GM21786 (cell line): ENCODE results near the gene GALNT8.

Experiments used
- ATAC-seq: cut with Tn5 transposase; IDR thresholded peaks from one replicate; pipeline ENCODE4 v1.9.1; 2021; ENCODE audit not compliant: unreplicated experiment

Gene GALNT8

DNA sequence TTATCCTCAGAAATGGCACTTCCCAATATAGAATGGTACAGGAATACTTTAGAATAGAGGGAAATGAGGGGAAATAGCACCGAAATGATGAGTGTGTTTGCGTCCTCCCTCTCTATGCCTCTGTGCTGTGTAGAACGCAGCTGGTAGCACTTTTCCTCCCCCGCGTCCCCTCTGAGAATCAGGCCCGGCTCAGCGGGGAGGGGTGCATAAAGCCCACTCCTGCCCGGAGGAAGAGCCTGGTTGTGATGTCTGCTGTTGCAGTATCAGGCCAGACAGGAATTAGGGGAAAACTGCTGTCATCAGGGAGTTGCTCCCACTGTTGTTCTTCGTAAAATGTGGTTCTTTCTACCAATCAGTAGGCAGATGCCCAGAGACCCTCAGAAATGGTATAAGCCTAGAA is 76.0 kb downstream of the GALNT8 start:
- ATAC-seq: no peak

DNA sequence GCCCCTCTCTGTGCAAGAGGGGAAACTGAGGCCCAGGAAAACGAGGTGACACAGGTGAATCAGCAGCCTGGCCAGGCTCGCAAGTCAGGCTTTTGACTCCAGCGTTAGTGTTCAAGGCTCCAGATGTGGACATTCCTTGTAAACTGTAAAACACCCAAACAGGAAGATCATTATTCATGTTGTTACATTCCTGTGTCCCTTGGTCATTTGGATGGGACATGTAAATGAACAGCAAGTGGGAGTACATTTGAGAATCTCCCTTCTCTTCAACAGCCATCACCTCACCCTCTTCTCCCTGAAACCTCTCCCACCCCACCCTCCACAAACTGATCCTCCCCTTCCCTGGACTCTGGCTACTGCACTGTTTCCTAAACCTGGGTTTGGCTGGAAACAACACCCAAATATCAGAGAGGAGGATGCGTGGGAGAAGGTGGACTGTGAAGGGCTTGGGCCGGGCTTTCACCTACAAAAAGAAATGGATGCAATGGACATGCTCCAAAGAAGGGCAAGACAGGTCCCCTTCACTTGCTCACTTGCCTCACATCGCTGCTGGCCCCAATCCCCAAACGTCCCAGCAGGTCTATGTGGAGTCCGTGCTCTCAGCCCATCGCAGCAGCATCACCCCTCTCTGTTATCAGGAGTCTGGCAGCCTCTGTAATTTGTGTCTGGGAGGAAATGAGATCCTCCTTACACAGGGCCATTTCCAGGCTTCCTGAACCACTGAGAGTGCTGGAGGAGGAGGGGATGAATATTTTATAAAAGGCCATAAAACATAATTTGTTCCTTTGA is 76.7 kb downstream of the GALNT8 start:
- ATAC-seq: no peak

DNA sequence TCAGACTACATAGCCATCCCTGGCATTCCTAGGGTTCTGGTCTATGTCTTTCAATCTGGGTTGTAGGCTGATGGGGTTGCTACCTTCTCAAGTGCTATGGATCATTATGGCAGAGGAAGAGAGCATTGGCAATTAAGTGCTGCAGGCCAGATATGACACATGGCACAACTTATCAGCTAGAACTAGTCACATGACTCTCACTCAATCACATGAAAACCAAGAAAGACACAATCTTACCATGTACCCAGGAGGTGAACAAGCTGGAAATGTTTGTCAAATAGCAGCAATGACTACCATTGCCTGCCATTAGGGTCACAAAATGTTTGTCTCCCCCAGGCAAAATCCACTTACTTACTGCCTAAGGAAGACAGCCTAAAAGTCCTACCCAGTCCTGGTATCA is 80.4 kb downstream of the GALNT8 start:
- no peak for ATAC-seq

DNA sequence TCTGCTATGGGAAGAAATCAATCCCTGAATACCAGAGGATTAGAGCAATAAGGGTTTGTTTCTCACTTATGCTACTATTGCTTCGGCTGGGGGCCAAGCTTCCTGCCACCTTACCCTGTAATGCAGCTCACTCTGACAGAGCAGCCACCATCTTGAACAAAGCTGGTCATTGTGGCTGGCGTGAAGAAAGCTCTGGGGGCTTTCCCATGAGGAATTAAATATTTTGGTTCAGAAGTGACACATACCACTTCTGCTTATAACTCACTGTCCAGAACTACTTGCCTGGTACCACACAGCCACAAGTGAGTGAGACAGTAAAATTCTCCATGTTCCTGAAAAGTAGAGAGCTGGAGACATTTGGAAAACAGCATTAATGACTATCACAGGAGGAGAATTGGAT is 82.6 kb downstream of the GALNT8 start:
- no peak for ATAC-seq

DNA sequence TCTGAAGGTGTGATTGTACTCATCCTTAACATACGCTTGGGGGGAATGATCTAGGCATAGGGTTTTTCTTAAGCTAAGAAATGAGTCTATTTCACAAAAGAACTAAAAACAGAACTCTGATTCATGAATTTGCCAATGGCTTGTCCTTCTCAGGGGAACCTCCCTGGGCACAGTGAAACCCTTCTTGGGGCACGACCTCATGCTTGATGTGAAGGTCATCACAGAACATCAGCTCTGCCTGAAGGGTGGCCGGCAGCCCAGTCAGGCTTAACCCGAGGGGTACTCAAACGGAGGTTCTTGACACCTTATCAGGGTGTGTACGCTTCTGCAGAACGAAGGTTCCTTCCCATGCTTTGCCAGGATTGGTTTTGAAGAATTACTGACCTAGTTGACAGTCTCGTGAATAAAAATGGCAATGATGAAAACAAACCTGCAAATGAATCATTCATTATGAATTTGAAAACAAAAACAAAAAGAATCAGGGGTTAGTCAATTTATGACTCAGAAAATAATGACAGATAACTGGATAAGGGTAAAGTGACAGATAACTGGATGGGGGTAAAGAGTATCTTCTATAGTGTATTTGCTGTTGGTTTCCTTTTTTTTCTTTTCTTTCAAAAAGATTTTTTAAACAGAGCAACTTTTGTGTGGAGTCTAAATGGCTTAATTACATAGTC is 86.4 kb downstream of the GALNT8 start:
- no peak for ATAC-seq

DNA sequence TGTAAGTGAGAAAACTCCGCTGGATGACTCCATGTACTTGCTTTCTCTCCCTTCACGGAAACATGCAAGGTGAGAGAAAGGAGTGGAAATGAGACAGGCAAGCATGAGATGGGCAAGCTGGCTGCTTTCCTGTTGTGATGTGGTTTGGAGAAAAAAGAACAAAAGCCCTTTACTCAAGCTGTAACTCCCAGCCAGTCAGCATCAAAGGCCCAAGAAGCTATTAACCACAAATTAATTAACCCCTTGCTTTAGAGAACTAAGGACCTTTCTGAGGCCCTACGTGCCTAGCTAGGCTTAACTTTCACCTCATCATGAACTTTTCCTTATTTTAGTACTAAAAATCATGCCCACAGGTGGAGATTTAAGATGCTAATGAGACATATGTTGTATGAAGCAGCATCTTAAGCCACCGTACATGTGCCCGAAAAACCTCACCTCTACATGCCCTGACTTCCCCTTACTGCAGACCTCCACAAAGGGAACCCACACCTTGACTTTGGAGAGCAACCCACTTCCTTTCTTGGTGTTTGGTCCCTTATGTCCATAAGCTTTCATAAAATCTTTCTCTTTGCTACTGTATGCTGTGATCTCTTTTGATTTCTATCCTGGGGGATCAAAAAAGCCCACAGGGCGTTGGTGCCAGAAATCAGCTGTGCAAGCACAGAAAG is 87.0 kb downstream of the GALNT8 start:
- ATAC-seq: no peak

DNA sequence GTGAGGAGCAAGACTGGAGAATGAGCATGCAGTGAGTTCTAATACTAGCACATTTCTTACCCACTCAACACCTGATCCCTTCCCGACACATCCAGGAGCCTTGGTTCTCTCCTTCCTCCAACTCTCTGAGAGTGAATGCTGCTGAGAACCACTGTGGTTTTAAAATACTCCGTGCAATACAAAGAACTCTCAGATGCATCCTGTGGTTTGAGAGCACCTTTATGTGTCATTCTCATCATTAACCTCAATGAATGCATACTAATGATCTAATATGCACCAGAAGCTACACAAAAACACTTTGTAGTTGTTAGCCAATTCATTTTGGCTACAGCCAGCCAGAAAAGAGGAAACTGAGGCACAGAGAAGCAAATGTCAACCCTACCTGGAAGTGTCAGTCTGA is 87.6 kb downstream of the GALNT8 start:
- ATAC-seq: no peak

DNA sequence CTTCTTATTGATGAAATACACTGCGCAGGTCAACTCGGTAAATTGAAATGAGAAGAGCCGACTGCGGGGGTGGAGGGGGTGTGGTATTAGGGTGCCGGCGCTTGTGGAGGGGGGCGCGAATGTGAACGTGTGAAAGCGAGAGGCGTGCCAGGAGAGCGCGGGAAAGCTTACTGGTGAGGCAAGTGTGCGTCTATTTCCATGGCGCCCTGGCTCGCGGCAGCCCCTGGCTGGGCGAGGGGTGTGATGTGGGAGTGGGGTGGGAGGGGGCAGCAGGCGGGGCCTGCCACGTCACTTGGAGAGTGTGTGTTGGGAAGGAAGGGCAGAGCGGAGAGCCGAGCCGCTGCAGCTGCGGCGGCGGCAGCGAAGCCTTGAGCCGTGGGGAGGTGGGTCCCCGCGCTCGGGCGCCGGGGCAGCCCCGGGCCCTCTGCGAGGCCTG is 88.8 kb downstream of the GALNT8 start:
- no peak for ATAC-seq

DNA sequence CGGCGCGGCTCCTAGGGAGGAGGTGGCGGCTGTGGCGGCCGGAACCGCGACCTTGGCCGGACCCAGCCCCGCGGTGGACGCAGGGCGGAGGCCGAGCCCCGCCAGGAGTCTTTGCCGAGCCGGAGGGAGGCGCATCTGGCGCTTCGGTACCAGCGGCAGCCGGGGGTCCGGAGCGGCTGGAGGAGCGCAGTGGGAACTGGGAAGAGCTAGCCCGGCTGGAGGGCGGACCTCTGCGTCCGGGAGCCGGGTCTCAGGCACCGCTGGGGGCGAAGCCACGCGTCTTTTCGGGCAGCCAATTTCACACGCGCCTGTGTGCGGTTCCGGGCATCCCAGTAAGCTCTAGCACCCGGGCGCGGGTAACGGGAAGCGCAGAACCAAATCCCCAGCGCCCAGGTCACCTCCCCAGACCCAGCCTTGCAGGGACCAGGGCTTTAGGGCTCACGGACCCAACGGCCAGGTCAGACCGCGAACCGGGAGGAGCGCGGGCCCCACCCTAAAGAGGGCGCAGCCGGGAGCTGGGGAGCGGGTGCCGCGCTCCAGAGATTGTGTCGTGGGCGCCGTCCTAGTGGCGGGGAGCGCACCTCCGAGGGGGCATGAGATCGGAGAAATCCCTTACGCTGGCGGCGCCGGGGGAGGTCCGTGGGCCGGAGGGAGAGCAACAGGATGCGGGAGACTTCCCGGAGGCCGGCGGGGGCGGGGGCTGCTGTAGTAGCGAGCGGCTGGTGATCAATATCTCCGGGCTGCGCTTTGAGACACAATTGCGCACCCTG is 89.4 kb downstream of the GALNT8 start:
- ATAC-seq: no peak

DNA sequence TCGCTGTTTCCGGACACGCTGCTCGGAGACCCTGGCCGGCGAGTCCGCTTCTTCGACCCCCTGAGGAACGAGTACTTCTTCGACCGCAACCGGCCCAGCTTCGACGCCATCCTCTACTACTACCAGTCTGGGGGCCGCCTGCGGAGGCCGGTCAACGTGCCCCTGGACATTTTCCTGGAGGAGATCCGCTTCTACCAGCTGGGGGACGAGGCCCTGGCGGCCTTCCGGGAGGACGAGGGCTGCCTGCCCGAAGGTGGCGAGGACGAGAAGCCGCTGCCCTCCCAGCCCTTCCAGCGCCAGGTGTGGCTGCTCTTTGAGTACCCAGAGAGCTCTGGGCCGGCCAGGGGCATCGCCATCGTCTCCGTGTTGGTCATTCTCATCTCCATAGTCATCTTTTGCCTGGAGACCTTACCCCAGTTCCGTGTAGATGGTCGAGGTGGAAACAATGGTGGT is 90.0 kb downstream of the GALNT8 start:
- no peak for ATAC-seq

DNA sequence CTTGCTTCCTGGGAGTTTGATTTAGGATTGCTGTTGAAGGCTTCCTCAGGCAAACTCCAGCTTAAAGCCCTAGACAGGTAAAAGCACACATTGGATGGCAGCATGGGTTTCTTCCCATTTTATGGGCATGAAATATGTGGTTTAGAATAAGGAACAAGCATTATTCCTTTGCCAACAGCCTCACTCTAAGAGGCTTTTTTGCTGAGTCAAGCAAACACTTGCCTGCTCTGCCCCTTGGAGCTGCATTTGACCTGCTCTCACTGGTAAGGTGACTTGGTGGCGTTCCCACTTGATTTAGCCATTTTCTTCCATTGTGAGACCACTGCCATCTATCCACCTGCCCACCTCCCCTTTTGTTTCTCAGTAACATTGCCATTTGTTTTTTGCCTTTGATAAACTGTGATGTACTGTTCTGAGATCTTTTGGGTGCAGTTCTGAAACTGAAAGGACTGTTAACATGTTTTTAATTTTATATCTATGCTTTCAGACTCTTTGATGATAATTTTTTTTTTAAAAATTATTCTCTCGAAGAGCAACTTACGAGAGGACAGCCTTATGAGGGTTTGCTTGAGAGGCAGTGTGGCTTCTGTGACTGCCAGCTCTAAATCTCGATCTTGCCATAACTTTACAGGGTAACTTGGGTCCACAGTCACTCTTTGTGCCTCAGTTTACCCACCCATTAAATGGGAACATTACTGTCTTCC is 92.6 kb downstream of the GALNT8 start:
- no peak for ATAC-seq

DNA sequence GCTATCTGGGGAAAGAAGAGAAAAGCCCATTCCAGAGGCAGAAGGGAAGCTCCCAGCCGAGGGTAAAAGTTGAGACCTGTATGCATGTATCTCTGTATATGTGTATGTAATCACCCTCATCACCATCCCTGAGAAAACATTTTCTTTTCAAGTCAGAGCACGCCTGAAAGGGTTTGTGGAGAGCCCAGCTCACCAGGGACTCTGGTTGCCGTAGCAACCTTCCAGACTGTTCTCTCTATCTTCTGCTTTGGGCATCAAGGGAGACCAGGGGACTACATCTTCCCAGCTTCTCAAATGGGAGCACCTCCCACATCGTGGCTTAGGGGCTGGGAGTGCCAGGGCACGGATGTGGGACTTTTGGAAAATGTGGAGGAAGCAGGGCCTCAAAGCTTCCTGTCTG is 93.5 kb downstream of the GALNT8 start:
- no peak for ATAC-seq

DNA sequence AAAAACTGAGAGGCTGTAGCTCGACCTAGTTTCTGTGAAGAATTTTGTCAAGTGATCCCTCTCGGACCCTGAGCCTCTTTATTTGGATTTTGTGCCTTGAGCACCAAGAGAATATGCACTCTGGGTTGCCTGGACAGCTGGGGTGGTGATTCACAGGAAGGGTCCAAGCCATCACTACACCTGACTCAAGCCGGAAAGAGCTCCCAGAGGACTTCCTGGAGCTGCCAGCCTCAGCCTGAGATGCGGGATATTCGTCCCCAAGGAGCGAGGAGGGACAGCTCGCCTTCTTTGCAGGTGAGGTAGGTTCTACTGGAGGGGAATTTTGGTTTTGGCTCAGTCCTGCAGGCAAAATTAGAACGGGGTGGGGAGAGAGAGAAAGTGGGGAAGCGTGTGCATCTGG is 94.3 kb downstream of the GALNT8 start:
- no peak for ATAC-seq

DNA sequence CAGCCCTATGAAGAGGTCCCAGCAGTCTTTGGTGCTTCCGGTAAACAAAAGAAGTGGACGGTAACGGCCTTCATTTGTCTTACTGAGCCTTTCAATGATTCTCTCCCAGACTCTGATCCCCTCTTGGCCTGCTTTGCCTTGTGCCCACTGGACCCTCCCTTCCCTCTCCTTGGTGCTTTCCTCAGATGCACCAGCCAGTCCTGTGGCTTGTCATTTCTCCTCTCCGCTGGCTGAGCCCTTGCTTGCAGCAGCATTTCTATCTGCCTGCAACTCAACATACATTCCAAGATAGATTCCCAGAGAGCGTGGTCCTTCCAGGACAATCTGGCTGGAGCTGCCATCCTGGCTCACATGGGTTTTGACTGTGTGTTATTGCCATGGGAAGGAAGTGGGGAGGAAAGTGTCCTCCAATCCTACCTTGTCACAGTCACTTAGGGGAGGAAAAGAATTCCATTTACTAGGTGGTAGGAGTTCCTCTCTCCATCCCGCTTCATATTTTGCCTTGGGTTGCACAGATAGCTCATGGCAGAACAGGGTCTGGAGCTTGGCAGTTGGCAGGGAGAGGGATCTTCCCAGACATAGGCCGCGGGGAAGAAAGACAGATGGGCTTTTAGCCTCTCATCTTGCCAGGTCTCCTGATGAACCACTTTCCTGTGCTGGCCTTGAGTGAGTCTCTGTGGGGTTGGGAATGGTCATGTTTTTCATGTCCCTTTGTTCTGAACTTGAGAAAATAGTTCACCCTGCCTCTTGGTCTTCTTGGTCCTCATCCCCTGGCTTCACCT is 96.7 kb downstream of the GALNT8 start:
- no peak for ATAC-seq

DNA sequence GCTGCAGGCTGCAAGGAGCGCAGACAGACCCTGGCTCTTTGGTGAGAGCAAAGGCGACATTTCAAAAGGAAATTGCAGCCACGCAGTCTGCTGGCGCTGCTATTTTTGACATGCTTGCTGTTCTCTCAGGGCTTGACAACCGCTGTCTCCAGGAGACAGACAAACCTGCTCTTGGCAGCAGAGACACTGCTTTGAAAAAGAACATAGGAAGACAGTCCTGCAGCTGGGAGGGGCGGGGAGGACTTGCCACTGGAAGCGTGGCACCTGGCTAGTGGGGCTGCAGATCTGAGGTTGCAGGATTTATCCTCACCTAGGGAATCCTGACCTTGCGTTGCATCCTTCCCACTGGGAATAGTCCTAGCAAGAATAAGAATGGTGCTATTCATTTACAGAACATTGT is 97.7 kb downstream of the GALNT8 start:
- no peak for ATAC-seq

DNA sequence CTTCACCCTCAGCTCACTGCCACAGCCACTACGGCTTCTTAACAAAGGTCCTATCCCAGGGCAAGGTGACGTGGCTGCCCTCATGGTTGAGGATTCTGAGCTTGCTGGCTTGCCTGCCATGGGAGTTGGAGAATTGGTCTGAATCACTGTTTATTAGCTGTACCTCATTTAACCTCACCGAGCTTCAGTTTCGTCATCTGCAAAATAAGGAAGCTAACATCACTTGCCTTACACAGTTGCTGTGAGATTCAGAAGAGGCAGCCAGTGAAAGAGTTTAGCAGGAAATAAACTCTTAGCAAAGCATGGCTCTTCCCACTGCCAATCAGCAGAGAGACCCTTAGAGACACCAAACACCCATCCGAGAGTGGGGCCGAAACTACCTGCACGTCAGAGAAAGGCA is 99.5 kb downstream of the GALNT8 start:
- no peak for ATAC-seq

DNA sequence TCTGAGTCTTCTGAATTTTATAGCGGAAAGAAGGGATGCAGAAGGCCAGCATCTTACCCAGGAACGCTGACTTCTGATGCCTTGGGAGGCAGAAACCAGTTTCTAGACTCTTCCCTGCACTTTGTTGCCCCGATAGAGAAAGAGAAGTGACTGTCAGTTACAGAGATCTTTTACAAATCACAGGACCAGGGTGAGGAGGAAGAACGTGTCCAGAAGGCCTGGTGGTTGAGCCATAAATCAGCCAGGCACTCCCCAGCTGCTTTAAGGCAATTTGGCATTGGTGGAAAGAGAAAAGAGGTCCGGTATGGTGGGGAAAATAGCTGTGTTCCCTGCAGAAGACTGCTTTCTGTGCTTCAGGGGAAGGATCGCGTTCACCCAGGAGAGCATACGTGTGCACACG is 100.8 kb downstream of the GALNT8 start:
- ATAC-seq: no peak
